ENCODE results near the gene PIWIL4. TPM values are rescaled to one million over a fixed set of nuclear protein-coding genes. Genes with fewer than 3 reads are reported as not detected.
"Not testable (repeated sequence)": the region's sequence is repeated elsewhere in the genome, so short reads cannot be mapped to it uniquely, and the experiment has no call there.

PIWIL4 gene
- total RNA-seq, 1 donor from 2014 or later: 0.59 TPM

DNA sequence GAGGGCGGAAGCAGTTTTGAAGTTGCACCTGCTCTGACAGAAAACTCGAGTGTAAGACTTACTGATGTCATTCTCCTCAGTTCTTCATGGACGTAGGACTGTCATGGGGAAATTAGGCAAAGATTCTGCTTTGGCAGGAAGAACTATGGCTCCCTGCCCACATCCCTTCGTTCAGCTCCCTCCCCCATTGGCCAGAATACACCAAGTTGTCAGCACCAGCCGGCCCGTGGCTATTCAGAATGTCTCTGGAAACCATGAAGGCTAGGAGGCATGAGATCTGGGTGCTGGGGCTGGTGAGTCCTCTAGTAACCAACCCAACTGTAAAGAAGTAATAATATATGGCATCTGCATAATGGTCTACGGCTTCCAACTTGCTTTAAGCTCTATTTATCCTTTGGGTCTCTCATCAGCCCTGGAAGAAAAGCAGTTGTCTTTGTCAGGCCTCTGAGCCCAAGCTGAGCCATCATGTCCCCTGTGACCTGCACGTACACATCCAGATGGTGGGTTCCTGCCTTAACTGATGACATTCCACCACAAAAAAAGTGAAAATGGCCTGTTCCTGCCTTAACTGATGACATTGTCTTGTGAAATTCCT is 74.1 kb downstream of the PIWIL4 start:
- no peak overlapping the region for H3K27ac Mint-ChIP-seq (ENCODE audit: unreplicated experiment)
- peaks cover 21% of the 10 kb centered on the region for H3K4me1 Mint-ChIP-seq (ENCODE audit: low read depth, unreplicated experiment)
- peaks cover 4% of the 10 kb centered on the region for H3K27me3 Mint-ChIP-seq (ENCODE audit: low read depth, unreplicated experiment)
- FAIRE-seq: no peak
- Histone ChIP-seq H3K4me3 (ENCODE audit: insufficient read depth, low read depth, low read length) (no peak overlapping the region), H3K27ac (ENCODE audit: low read depth, low read length) (no peak overlapping the region), H3K9me3 (ENCODE audit: insufficient read depth, low read depth, low read length) (no peaks in the 10 kb centered on the region), H4K20me1 (ENCODE audit: insufficient read depth, low read length) (no peaks in the 10 kb centered on the region), H3K79me2 (ENCODE audit: insufficient read depth, low read length) (no peaks in the 10 kb centered on the region), H3K36me3 (ENCODE audit: insufficient read depth, low read length) (no peaks in the 10 kb centered on the region), H3K9ac (ENCODE audit: low read length) (no peak overlapping the region), H2AFZ (ENCODE audit: low read depth, low read length) (no peak overlapping the region), H3K27me3 (ENCODE audit: insufficient read depth, low read length) (no peaks in the 10 kb centered on the region), H3K4me2 (ENCODE audit: low read length) (no peak overlapping the region), H3K4me1 (ENCODE audit: insufficient read depth, low read length) (no peaks in the 10 kb centered on the region)
- H3K4me3 Mint-ChIP-seq (ENCODE audit: unreplicated experiment): no peak overlapping the region
- TF ChIP-seq EZH2 (IDR thresholded peaks at IDR 0.05; ENCODE audit: insufficient read depth, low read length): no peak
- TF ChIP-seq, protein P1, sequence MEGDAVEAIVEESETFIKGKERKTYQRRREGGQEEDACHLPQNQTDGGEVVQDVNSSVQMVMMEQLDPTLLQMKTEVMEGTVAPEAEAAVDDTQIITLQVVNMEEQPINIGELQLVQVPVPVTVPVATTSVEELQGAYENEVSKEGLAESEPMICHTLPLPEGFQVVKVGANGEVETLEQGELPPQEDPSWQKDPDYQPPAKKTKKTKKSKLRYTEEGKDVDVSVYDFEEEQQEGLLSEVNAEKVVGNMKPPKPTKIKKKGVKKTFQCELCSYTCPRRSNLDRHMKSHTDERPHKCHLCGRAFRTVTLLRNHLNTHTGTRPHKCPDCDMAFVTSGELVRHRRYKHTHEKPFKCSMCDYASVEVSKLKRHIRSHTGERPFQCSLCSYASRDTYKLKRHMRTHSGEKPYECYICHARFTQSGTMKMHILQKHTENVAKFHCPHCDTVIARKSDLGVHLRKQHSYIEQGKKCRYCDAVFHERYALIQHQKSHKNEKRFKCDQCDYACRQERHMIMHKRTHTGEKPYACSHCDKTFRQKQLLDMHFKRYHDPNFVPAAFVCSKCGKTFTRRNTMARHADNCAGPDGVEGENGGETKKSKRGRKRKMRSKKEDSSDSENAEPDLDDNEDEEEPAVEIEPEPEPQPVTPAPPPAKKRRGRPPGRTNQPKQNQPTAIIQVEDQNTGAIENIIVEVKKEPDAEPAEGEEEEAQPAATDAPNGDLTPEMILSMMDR (IDR thresholded peaks at IDR 0.05; ENCODE audit: insufficient read depth, low read depth, low read length): no peak
- no peak for DNase-seq (ENCODE audit: low read depth)
- peaks cover 5% of the 10 kb centered on the region for H3K9me3 Mint-ChIP-seq (ENCODE audit: unreplicated experiment)
- peaks cover 3% of the 10 kb centered on the region for H3K36me3 Mint-ChIP-seq (ENCODE audit: low read depth, unreplicated experiment)

DNA sequence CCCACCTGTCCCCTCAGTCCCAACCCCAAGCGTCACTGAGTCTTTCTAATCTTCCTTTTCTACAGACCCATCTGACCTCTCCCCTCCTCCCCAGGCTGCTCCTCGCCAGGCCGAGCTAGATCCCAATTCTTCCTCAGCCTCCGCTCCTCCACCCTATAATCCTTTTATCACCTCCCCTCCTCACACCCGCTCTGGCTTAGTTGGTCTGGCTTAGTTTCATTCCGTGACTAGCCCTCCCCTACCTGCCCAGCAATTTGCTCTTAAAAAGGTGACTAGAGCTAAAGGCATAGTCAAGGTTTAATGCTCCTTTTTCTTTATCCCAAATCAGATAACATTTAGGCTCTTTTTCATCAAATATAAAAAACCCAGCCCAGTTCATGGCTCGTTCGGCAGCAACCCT is 76.0 kb downstream of the PIWIL4 start:
- not testable (repeated sequence) for H3K79me2 ChIP-seq (ENCODE audit: insufficient read depth, low read length); FAIRE-seq; DNase-seq (ENCODE audit: low read depth); H3K4me3 ChIP-seq (ENCODE audit: insufficient read depth, low read depth, low read length); H3K36me3 ChIP-seq (ENCODE audit: insufficient read depth, low read length); H3K9ac ChIP-seq (ENCODE audit: low read length); H3K27me3 Mint-ChIP-seq (ENCODE audit: low read depth, unreplicated experiment); H3K27ac Mint-ChIP-seq (ENCODE audit: unreplicated experiment); H3K9me3 ChIP-seq (ENCODE audit: insufficient read depth, low read depth, low read length); H2AFZ ChIP-seq (ENCODE audit: low read depth, low read length); H3K4me1 ChIP-seq (ENCODE audit: insufficient read depth, low read length); H3K9me3 Mint-ChIP-seq (ENCODE audit: unreplicated experiment); H3K27me3 ChIP-seq (ENCODE audit: insufficient read depth, low read length); H3K4me3 Mint-ChIP-seq (ENCODE audit: unreplicated experiment); H3K4me2 ChIP-seq (ENCODE audit: low read length); H3K27ac ChIP-seq (ENCODE audit: low read depth, low read length); H3K36me3 Mint-ChIP-seq (ENCODE audit: low read depth, unreplicated experiment); H4K20me1 ChIP-seq (ENCODE audit: insufficient read depth, low read length)
- H3K4me1 Mint-ChIP-seq (ENCODE audit: low read depth, unreplicated experiment): peaks cover 12% of the 10 kb centered on the region

DNA sequence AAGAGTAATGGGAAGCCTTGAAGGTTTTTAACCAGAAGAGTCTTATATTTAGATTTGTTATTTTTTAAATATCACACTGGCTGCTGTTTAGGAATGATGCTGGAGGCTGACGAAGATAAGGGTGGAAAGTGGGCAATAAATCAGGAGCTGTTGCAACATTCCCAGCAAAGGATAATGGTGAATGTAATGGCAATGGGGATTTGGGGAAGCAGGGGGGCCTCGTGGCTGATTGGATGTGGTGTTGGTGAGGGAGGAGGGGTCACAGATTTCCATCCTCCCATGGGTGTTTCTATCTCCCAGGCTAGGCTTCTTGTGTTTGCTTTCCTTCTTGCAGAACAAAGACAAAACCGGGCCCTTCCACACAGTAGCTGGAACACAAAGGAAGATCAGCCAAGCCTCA is 80.8 kb downstream of the PIWIL4 start:
- H3K79me2 ChIP-seq (ENCODE audit: insufficient read depth, low read length): no peaks in the 10 kb centered on the region
- no peak for FAIRE-seq
- H3K36me3 Mint-ChIP-seq (ENCODE audit: low read depth, unreplicated experiment): no peaks in the 10 kb centered on the region
- no peak overlapping the region for H3K4me2 ChIP-seq (ENCODE audit: low read length)
- no peak overlapping the region for H3K9ac ChIP-seq (ENCODE audit: low read length)
- H3K27me3 ChIP-seq (ENCODE audit: insufficient read depth, low read length): no peaks in the 10 kb centered on the region
- no peak overlapping the region for H3K27ac Mint-ChIP-seq (ENCODE audit: unreplicated experiment)
- H4K20me1 ChIP-seq (ENCODE audit: insufficient read depth, low read length): no peaks in the 10 kb centered on the region
- no peaks in the 10 kb centered on the region for H3K27me3 Mint-ChIP-seq (ENCODE audit: low read depth, unreplicated experiment)
- H3K27ac ChIP-seq (ENCODE audit: low read depth, low read length): no peak overlapping the region
- H3K4me1 Mint-ChIP-seq (ENCODE audit: low read depth, unreplicated experiment): peaks cover 13% of the 10 kb centered on the region
- H3K4me3 Mint-ChIP-seq (ENCODE audit: unreplicated experiment): no peak overlapping the region
- peaks cover 4% of the 10 kb centered on the region for H3K9me3 Mint-ChIP-seq (ENCODE audit: unreplicated experiment)
- no peak for TF ChIP-seq EZH2 (IDR thresholded peaks at IDR 0.05; ENCODE audit: insufficient read depth, low read length)
- TF ChIP-seq, protein P1 (IDR thresholded peaks at IDR 0.05; ENCODE audit: insufficient read depth, low read depth, low read length): no peak
- no peak overlapping the region for H3K4me3 ChIP-seq (ENCODE audit: insufficient read depth, low read depth, low read length)
- H2AFZ ChIP-seq (ENCODE audit: low read depth, low read length): no peak overlapping the region
- no peaks in the 10 kb centered on the region for H3K36me3 ChIP-seq (ENCODE audit: insufficient read depth, low read length)
- no peaks in the 10 kb centered on the region for H3K9me3 ChIP-seq (ENCODE audit: insufficient read depth, low read depth, low read length)
- no peaks in the 10 kb centered on the region for H3K4me1 ChIP-seq (ENCODE audit: insufficient read depth, low read length)
- no peak for DNase-seq (ENCODE audit: low read depth)
